Panc1 (cell line): ENCODE data around the gene MEIOC.
"Not testable (repeated sequence)": the region's sequence is repeated elsewhere in the genome, so short reads cannot be mapped to it uniquely, and the experiment has no call there.

ENCODE experiments used
- CTCF ChIP-seq: fragments of 450-650 bp; IDR thresholded peaks from 2 replicates; pipeline ENCODE4 v1.5.1; 2017; ENCODE audit warnings: mild to moderate bottlenecking
- POLR2AphosphoS5 ChIP-seq: IDR thresholded peaks from 2 replicates; pipeline ENCODE4 v1.6.1; 2012; ENCODE audit warnings: mild to moderate bottlenecking, low read depth, low read length, moderate library complexity
- SIN3A ChIP-seq: IDR thresholded peaks from 2 replicates; pipeline ENCODE4 v1.6.1; 2012; ENCODE audit warnings: low read depth, mild to moderate bottlenecking, low read length, moderate library complexity, borderline replicate concordance; ENCODE audit not compliant: insufficient read depth
- TCF7L2 ChIP-seq: IDR thresholded peaks from 2 replicates; pipeline ENCODE4 v1.6.1; 2011; ENCODE audit warnings: mild to moderate bottlenecking, low read depth, low read length, inconsistent platforms
- TF ChIP-seq, protein P1 (sequence below), 2 experiments: IDR thresholded peaks; 2 replicates each; pipeline ENCODE4 v1.6.1; 2011 to 2012; ENCODE audit warnings: low read depth in 2 of 2, control low read depth in 1 of 2, low read length in 1 of 2, mild to moderate bottlenecking in 1 of 2, moderate library complexity in 1 of 2; ENCODE audit not compliant: insufficient read depth in 1 of 2

DNA sequence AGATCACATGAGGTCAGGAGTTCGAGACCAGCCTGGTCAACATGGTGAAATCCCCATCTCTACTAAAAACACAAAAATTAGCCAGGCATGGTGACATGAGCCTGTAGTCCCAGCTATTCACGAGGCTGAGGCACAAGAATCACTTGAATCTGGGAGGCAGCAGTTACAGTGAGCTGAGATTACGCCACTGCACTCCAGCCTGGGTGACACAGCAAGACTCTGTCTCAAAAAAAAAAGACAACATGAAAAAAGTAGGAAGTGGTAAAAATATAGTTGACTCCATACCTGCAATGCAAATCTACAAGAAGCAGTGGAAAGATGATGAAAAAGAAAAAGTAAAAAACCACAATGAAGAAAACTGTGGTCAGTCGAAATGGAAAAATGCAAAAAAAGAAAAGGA is 27.0 kb downstream of the MEIOC start:
- TF ChIP-seq CTCF, POLR2AphosphoS5, TCF7L2, SIN3A: not testable (repeated sequence)
- TF ChIP-seq, protein P1, sequence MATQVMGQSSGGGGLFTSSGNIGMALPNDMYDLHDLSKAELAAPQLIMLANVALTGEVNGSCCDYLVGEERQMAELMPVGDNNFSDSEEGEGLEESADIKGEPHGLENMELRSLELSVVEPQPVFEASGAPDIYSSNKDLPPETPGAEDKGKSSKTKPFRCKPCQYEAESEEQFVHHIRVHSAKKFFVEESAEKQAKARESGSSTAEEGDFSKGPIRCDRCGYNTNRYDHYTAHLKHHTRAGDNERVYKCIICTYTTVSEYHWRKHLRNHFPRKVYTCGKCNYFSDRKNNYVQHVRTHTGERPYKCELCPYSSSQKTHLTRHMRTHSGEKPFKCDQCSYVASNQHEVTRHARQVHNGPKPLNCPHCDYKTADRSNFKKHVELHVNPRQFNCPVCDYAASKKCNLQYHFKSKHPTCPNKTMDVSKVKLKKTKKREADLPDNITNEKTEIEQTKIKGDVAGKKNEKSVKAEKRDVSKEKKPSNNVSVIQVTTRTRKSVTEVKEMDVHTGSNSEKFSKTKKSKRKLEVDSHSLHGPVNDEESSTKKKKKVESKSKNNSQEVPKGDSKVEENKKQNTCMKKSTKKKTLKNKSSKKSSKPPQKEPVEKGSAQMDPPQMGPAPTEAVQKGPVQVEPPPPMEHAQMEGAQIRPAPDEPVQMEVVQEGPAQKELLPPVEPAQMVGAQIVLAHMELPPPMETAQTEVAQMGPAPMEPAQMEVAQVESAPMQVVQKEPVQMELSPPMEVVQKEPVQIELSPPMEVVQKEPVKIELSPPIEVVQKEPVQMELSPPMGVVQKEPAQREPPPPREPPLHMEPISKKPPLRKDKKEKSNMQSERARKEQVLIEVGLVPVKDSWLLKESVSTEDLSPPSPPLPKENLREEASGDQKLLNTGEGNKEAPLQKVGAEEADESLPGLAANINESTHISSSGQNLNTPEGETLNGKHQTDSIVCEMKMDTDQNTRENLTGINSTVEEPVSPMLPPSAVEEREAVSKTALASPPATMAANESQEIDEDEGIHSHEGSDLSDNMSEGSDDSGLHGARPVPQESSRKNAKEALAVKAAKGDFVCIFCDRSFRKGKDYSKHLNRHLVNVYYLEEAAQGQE (IDR thresholded peaks at IDR 0.05; ENCODE audit: insufficient read depth in 1 of 2, low read depth in 2 of 2, low read length in 1 of 2): not testable (repeated sequence)
